ENCODE measurements around the gene SCART1.
"Not testable (repeated sequence)": the region's sequence is repeated elsewhere in the genome, so short reads cannot be mapped to it uniquely, and the experiment has no call there.

Gene SCART1

DNA sequence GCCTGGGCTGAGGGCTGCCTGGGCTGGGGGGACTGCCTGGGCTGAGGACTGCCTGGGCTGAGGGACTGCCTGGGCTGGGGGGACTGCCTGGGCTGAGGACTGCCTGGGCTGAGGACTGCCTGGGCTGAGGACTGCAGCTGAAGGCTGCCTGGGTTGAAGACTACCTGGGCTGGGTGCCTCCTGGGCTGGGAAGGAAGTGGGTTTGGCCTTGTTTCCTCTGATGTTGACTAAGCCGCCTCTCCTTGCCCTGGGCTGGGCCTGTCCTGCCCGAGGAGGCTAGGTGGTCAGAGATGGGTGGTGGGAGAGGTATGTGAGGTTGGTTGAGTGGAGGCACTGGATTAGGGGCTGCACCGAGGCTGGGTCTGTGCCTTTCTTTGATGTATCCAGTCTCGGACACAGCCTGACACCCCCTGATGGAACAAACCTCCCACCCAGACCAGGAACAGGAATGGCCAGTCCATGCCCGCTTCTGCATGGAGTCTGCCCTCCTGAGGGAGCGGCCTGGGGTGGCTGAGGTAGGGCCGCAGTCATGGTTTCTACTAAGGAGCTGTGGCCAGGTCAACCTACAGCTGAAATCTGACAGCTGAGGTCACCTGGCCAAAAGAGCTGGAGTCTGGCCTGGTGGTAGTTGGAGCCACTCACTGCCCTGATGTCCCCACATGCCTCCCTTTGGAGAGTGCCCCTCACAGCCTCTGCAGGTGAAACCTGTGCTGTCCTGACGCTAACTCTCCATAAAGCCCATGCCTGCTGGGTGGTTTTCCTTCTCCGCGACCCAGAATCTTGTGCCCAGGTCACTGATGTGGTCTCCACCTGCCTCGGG is 22.3 kb downstream of the SCART1 start:
- no peak for DNase-seq

DNA sequence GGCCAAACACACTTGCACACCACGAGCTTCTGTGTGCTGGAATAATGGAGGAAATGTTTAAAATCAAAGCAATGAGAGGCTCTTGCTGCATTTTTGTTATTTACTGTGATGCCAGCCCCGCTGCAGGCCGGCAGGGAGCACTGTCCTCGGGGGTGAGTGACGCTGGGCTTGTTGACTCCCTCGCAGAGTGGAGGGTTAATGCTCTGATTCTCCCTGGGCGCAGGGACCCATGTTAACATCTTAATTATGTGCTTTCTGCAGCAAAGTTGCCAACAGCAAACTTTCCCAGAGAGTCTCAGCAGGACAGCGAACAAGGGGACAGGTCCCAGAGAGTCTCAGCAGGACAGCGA is 22.9 kb downstream of the SCART1 start:
- no peak for DNase-seq

DNA sequence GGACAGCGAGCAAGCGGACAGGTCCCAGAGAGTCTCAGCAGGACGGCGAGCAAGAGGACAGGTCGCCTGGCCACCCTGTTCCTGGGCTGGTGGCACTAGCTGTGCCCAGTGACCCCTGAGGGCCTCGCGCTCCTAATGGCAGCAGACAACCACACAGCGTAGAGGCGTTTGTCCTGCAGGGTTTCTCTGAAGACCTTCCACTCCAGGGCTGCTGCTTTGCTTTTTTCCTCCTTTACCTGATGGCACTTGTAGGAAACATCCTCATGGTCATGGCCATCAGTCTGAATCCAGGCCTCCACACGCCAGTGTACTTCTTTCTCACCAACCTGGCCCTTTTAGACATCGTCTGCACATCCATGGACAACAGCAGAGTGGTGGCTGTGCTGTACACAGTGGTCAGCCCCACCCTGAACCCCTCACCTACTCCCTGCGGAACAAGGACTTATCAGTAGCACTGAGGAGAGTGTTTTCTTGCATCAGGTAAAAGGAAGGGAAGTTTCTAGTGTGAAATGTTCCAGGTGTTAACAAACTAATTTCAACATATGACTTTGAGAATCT is 27.4 kb downstream of the SCART1 start:
- no peak for DNase-seq

DNA sequence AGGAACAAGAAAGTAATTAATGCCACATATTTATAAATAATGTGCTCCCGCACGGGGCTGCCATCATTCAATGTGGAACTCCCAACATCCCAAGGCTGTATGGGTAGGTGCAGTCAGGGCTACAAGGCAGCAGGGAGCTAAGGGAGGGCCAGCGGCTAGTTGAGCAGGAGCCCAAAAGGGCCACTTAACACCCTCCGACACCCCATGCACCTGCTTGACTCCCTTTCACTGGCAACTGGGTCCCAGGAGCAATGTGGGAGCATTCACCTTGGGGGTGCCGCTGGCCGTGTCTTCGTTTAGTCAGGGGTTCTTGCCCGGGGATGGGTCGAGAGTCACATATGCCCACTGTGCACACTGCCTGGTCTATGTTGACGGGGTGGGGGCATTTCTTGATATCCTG is 27.9 kb downstream of the SCART1 start:
- DNase-seq, result no peak

DNA sequence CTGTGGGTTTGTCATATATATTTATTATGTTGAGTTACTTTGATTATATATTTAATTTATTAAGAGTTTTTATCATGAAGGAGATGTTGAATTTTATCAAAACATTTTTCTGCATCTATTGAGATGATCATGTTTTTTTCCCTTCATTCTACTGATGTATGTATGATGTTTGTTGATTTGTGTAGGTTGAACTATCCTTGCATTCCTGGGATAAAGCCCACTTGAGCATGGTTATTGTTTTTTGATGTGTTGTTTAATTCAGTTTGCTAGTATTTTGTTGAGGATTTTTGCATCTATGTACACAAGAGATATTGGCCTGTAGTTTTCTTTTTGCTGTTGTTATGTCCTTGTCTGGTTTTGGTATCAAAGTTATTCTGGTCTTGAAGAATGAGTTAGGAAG is 31.1 kb downstream of the SCART1 start:
- no peak for DNase-seq

DNA sequence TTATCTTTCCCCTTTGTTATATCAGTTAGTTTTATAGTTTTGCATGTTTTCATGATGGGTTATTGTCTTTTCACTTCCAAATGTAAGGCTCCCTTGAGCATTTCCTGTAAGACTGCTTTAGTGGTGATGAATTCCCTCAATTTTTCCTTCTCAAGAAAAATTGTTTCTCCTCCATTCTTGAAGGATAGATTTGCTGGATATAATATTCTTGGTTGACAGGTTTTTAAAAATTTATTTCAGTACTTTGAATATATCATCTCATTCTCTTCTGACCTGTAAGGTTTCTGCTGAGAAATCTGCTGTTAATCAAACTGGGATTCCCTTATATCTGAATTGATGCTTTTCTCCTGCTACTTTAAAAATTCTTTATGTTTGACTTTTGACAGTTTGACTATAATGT is 33.3 kb downstream of the SCART1 start:
- no peak for DNase-seq

DNA sequence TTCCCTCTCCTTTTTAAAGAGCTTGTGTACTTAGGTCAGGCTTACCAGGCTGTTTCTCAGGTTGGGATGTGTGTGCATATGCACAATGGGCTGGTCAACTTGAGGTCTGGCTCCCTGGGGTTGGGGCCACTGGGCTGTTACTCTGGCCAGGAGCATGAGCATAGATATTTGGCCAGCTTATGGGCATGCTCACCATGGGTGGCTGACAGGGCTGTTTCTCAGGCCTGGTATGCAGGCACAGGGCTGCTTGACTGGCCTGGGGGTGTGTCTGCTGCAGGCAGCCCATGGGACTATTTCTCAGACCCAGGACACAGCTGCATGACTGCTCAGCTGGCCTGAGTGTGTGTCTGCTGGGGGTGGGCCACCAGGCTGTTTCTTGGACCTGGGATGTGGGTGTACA is 34.6 kb downstream of the SCART1 start:
- DNase-seq, result no peak

DNA sequence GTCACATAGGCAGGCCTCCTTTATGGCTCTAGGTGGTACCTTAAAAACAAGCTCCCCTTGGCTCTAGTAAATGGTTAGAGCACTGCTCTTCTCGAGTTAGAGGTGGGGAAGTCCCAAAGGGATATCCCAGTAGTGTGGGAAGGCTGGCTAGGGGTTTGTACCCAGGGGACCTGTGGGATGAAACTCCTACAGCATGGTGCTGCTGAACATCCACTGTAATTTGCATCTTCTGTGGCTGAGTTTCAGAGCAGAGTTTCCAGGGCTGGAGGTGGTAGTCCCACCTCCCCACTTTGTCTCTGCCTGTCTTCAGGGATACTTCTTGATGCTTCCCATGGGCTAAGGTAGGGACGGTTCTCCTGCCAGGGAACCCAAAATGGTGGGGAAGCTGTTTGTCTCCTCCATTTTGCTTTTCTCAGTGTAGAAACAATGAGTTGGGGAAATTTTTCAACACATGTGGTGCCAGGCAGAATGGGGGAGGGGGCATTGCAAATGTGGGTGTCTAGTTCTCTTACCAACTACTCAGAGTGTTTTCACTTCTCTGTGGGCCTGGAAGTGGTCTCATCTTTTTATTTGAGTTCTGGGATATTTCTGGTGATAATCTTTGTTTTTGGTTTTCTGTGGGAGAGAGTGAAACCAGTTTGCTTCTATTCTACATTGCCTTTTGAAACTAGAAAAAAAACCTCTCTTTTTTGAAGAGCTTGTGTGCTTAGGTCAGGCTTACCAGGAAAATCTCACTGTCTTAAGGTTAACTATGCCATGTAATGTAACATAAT is 36.3 kb downstream of the SCART1 start:
- no peak for DNase-seq

DNA sequence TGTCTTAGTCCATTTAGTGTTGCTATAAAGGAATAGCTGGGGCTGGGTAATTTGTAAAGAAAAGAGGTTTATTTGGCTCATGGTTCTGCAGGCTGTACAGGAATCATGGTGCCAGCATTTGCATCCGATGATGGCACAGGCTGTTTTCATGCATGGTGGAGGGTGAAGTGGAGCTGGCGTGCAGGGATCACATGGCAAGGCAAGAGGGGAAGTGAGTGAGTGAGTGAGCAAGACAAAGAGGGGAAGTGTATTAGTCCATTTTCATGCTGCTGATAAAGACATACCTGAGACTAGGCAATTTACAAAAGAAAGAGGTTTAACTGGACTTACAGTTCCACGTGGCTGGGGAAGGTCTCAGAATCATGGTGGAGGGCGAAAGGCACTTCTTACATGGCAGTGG is 39.8 kb downstream of the SCART1 start:
- DNase-seq, result not testable (repeated sequence)

DNA sequence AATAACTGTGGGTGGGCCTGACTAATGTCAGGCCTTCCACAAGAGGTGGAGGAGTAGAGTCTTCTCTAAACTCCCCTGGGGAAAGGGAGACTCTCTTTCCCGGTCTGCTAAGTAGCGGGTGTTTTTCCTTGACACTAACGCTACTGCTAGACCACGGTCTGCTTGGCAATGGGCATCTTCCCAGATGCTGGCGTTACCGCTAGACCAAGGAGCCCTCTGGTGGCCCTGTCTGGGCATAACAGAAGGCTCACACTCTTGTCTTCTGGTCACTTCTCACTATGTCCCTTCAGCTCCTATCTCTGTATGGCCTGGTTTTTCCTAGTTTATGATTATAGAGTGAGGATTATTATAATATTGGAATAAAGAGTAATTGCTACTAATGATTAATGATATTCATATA is 43.6 kb downstream of the SCART1 start:
- DNase-seq, result not testable (repeated sequence)

DNA sequence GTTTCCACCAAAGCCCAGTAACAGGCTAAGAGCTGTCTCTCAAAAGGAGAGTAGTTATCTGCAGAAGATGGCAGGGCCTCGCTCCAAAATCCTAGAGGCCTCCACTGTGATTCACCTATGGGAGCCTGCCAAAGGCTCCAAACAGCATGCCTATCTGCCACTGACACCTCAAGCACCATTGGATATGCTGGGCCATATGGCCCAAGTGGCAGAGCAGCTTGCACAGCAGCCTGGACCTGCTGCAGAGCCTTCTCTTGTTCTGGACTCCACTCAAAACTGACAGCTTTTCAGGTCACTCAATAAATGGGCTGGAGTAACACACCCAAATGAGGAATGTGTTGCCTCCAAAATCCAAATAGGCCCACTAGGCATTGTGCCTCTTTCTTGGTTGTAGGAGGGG is 45.4 kb downstream of the SCART1 start:
- not testable (repeated sequence) for DNase-seq

DNA sequence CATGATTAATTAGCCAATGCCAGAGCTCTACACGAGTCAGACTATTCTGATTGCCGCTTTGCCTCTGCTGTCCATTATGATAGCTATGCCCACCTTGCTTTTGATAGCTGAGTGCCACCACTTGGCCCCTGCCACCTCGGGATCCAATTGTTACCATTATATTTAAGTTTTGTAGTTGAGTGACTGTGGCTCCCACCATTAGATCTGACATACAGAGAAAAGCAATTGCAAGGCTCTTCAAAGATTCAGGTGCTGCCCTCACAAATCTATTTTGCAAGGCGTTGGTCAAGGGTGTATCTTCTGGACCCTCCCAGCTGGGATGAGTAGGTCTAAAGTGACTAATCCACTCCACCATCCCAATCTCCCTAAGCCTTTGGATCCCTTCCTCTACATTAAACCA is 47.2 kb downstream of the SCART1 start:
- DNase-seq, result not testable (repeated sequence)

DNA sequence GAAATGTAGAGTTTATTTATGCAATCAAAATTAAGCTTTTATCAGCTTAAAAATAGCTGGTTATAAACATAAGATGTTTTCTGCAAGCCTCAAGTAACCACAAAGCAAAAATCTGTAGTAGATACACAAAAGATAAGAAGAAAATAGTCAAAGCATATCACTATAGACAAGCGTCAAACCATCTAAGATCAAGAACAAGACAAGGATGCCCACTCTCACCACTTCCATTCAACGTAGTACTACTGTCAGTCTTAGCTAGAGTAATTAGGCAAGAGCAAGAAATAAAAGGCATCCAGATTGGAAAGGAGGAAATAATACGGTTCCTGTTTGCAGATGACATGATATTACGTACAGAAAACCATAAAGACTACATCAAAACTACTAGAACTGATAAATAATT is 56.0 kb downstream of the SCART1 start:
- no peak for DNase-seq

DNA sequence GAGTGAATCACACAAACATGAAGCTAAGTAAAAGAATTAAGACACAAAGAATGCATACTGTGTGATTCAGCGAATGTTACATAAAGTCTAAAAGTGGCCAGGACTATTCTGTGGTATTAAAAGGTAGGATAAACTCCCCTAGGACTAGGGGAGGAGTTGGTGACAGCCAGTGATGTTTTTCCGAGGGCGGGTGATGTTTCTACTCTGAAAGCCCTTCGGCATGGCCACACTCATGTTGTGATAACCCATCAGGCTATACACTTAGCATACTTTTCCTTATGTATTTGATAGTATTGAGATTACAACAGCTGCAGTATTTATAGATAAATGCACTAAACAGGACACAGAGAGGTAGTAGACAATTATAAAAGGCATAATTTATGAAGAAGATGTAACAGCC is 57.7 kb downstream of the SCART1 start:
- no peak for DNase-seq

DNA sequence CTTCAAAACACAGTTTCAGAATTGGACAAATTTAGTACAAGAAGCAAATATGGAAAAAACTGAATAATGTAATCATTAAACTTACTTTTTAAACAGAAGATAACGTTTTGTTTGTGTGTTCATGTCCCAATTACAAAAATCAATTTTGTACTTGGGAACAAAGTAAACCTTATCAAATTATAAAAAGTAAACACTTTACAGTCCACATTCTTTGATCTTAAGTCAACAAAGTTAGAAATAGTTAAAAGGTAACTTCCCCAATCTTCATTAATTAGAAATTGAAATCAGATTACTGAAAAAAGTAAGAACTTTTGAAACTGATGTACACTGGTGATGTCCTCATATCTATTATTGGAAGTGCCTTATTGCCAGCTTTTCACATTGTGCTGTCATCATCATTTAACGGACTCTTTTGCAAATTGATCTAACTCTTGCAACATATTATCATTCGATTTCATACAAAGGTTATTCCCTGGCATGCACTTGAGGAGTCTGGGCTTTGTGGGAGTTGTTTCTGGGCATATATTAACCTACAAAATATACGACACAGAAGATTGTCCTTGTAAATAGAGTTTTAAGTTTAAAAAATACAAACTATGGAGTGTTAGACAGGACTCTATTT is 58.3 kb downstream of the SCART1 start:
- DNase-seq, result no peak

DNA sequence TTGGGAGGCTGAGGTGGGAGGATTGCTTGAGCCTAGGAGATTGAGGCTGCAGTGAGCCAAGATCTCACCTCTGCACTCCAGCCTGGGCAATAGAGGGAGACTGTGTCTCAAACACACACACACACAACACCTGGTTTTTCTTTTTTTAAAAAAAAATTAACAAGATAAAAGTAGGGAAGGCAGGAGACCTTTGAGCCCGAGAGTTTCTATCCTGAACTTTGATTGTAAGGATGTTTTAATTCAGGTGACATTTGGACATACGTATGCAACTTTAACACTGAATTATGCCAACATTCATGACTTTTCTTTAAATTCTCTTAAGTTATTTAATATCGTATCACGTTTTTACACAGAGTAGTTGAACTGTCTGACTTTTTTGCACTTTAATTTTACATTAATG is 61.7 kb downstream of the SCART1 start:
- no peak for DNase-seq

DNA sequence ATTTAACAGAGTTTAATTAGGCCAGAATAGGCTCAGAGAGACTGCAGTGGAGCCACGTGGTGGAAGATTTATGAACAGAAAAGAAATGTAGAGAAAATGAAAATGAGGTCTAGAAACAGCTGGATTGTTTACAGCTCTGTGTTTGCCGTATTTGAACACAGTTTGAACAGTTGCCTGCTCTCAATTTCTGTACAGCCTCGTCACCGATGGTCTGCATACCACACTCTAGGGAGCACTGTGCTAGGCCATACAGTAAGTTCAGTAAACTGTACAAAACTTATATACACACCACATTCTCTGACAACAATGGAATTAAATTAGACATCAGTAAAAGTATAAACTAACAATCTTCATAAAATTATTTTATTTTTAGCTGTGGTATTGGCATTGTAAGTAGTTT is 62.3 kb downstream of the SCART1 start:
- no peak for DNase-seq

DNA sequence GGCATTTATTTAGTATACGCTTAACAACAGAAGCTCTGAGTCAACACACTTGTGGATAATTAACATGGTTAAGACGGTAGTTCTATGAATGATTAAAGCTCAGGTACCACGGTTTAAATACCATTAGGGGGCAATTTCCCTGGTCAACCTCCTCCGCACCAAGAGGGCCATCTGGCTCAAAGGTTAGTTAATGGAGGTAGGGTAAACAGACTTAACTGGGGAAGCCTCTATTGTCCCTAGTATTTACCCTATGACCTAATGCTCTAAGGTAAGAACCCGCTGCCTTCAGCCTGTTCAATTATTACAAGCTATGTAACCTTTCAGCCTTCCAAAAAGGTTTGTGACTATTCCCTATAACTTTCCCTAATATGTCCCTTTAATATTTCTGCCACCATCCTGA is 64.8 kb downstream of the SCART1 start:
- DNase-seq, result not testable (repeated sequence)

All from NCI-H2081 (cell line).